ENCODE measurements around the gene BRSK2. TPM values are rescaled to one million over a fixed set of nuclear protein-coding genes. Genes with fewer than 3 reads are reported as not detected.

Gene BRSK2
- total and polyA plus RNA-seq, 9 of the 15 experiments (the other 6 are each of a cell fraction or from before 2014, with no cell fraction given) = 0.06 to 0.52 (median 0.18) TPM; not detected in 5

DNA sequence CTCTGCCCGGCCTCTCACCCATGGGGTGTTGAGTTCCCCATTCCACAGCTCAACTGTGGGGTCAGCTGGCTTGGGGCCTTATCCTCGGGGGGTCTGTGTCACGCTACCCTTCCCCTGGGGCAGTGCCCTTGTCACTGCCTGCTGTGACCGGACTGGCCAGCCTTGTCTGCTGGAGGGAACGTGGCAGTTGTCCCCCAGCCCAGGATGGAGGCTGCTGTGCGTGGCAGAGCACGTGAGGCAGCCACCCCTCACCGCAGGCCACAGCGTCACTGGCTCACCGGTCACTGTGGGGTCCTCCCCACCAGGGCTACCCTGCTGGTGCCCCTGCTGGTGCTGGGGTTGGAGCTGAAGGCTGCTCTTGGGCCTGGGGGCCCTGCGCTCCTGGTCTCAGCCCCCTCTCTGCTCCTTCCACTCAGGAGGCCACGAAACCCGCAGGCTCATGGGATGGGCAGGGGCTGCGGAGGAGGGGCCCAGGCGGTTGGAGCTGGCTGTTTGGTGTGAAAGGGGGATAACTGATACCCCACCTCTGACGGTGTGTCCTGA lies 13.4 kb downstream of the BRSK2 start:
- Histone ChIP-seq H3K9me3 (replicated peaks; ENCODE audit: control insufficient read depth, insufficient read depth, low read depth, low read length) (no peaks in the 10 kb centered on the region), H2AFZ (ENCODE audit: low read depth, low read length) (no peak overlapping the region), H3K4me2 (ENCODE audit: insufficient read depth, low read length) (no peak overlapping the region), H3K4me3 (no peak overlapping the region), H4K20me1 (replicated peaks; ENCODE audit: control insufficient read depth, insufficient read depth, low read length) (peaks cover 14% of the 10 kb centered on the region), H3K27ac (ENCODE audit: extremely low read depth, low read depth, low read length) (no peak overlapping the region), H3K9me1 (ENCODE audit: control insufficient read depth, insufficient read depth, low read length) (no peaks in the 10 kb centered on the region), H3K4me1 (replicated peaks in 1 of 2; ENCODE audit: control insufficient read depth in 2 of 2, insufficient read depth in 2 of 2, low read length in 2 of 2) (peaks cover 0 to 24% of the 10 kb centered on the region in 2 experiments; a peak in 2 of 5 replicates), H3K36me3 (ENCODE audit: control insufficient read depth, insufficient read depth, low read length) (no peaks in the 10 kb centered on the region), H3K79me2 (ENCODE audit: control insufficient read depth, insufficient read depth, low read length) (no peaks in the 10 kb centered on the region), H3K9ac (ENCODE audit: insufficient read depth in 1 of 2, low read depth in 2 of 2, low read length in 2 of 2) (no peak overlapping the region), H3K27me3 (ENCODE audit: control insufficient read depth in 2 of 2, insufficient read depth in 2 of 2, low read length in 2 of 2) (peaks cover 0 to 53% of the 10 kb centered on the region in 2 experiments; a peak in 2 of 5 replicates)
- WGBS (ENCODE audit: insufficient coverage, low coverage, missing lambda C conversion rate) = 2% methylated on average over 15 of the region's 16 CpGs
- intact Hi-C loops (cut with micrococcal nuclease) (no loop called here), in situ Hi-C loops (cut with MboI) (no loop called here)
- DNase-seq (ENCODE audit: extremely low read depth in 1 of 4, low spot score in 3 of 4) (no peak), FAIRE-seq (no peak), ATAC-seq (no peak)
- ChIA-PET POLR2A (interaction anchor here (0.9 kb wide), 1 partner anchor 11 kb away, joined by 3 read pairs; no protein-coding TSS in a partner anchor), CTCF (ENCODE audit: low intra/inter-chr PET ratio) (no interaction called here)
- TF ChIP-seq PTBP1 (IDR thresholded peaks at IDR 0.05; ENCODE audit: low read depth, low read length) (no peak), EHMT2 (IDR thresholded peaks at IDR 0.05) (no peak), DIDO1 (tag; IDR thresholded peaks at IDR 0.05; ENCODE audit: low read depth) (no peak), U2AF2 (optimal IDR thresholded peaks at IDR 0.05; ENCODE audit: low read depth, low read length) (no peak), KAT2B (IDR thresholded peaks at IDR 0.05; ENCODE audit: low read depth, low read length) (no peak)
- TF ChIP-seq, protein P1, sequence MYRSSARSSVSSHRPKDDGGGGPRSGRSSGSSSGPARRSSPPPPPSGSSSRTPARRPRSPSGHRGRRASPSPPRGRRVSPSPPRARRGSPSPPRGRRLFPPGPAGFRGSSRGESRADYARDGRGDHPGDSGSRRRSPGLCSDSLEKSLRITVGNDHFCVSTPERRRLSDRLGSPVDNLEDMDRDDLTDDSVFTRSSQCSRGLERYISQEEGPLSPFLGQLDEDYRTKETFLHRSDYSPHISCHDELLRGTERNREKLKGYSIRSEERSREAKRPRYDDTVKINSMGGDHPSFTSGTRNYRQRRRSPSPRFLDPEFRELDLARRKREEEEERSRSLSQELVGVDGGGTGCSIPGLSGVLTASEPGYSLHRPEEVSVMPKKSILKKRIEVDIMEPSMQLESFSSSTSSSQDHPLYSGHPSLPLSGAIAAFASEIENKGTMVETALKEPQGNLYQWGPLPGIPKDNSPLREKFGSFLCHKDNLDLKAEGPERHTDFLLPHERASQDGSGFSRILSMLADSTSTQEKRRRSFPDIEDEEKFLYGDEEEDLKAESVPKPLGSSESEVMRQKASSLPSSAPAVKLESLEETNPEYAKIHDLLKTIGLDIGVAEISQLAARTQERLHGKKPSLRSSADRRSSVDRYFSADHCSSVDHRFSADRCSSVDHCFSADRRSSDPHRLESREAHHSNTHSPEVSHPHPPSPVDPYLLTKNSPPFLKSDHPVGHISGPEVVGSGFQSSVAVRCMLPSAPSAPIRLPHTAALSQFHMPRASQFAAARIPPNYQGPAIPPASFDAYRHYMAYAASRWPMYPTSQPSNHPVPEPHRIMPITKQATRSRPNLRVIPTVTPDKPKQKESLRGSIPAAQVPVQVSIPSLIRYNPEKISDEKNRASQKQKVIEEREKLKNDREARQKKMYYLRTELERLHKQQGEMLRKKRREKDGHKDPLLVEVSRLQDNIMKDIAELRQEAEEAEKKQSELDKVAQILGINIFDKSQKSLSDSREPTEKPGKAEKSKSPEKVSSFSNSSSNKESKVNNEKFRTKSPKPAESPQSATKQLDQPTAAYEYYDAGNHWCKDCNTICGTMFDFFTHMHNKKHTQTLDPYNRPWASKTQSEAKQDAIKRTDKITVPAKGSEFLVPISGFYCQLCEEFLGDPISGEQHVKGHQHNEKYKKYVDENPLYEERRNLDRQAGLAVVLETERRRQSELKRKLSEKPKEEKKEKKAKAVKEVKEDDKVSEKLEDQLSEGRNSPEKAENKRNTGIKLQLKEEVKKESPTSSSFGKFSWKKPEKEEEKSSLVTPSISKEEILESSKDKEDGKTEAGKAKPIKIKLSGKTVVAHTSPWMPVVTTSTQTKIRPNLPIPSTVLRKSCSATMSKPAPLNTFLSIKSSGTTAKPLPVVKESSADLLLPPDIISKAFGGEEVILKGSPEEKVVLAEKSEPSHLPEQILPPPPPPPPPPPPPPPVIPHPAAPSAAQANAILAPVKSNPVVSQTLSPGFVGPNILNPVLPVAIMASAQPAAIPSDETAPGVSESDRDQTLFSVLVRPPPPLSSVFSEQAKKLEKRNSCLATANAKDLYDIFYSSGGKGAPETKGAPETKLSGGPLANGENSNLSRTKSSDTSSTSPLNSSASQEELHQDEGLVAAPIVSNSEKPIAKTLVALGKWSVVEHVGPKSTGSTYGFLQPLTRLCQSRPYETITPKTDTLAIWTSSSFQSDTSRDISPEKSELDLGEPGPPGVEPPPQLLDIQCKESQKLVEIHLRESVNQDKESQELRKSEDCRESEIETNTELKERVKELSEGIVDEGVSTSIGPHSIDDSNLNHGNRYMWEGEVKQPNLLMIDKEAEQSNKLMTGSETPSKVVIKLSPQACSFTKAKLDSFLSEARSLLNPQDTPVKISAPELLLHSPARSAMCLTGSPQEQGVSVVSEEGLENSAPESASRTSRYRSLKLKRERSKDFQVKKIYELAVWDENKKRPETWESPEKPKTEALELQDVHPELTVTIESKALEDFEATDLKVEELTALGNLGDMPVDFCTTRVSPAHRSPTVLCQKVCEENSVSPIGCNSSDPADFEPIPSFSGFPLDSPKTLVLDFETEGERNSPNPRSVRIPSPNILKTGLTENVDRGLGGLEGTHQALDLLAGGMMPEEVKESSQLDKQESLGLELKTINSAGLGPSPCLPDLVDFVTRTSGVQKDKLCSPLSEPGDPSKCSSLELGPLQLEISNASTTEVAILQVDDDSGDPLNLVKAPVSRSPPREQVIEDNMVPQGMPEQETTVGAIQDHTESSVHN (IDR thresholded peaks at IDR 0.05; ENCODE audit: borderline replicate concordance in 1 of 2, low read depth in 1 of 2) = no peak
- TF ChIP-seq, protein P2, sequence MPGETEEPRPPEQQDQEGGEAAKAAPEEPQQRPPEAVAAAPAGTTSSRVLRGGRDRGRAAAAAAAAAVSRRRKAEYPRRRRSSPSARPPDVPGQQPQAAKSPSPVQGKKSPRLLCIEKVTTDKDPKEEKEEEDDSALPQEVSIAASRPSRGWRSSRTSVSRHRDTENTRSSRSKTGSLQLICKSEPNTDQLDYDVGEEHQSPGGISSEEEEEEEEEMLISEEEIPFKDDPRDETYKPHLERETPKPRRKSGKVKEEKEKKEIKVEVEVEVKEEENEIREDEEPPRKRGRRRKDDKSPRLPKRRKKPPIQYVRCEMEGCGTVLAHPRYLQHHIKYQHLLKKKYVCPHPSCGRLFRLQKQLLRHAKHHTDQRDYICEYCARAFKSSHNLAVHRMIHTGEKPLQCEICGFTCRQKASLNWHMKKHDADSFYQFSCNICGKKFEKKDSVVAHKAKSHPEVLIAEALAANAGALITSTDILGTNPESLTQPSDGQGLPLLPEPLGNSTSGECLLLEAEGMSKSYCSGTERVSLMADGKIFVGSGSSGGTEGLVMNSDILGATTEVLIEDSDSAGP (CRISPR knock-in tag; IDR thresholded peaks at IDR 0.05) = no peak
- TF ChIP-seq, protein P3, sequence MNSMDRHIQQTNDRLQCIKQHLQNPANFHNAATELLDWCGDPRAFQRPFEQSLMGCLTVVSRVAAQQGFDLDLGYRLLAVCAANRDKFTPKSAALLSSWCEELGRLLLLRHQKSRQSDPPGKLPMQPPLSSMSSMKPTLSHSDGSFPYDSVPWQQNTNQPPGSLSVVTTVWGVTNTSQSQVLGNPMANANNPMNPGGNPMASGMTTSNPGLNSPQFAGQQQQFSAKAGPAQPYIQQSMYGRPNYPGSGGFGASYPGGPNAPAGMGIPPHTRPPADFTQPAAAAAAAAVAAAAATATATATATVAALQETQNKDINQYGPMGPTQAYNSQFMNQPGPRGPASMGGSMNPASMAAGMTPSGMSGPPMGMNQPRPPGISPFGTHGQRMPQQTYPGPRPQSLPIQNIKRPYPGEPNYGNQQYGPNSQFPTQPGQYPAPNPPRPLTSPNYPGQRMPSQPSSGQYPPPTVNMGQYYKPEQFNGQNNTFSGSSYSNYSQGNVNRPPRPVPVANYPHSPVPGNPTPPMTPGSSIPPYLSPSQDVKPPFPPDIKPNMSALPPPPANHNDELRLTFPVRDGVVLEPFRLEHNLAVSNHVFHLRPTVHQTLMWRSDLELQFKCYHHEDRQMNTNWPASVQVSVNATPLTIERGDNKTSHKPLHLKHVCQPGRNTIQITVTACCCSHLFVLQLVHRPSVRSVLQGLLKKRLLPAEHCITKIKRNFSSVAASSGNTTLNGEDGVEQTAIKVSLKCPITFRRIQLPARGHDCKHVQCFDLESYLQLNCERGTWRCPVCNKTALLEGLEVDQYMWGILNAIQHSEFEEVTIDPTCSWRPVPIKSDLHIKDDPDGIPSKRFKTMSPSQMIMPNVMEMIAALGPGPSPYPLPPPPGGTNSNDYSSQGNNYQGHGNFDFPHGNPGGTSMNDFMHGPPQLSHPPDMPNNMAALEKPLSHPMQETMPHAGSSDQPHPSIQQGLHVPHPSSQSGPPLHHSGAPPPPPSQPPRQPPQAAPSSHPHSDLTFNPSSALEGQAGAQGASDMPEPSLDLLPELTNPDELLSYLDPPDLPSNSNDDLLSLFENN (IDR thresholded peaks at IDR 0.05; ENCODE audit: low read depth in 2 of 2, low read length in 2 of 2) = no peak
- BruUV-seq (replicated peaks) = no TSS peak

Data from K562 (cell line).